Measurements from ENCODE around the gene TP73.

The TP73 gene

DNA sequence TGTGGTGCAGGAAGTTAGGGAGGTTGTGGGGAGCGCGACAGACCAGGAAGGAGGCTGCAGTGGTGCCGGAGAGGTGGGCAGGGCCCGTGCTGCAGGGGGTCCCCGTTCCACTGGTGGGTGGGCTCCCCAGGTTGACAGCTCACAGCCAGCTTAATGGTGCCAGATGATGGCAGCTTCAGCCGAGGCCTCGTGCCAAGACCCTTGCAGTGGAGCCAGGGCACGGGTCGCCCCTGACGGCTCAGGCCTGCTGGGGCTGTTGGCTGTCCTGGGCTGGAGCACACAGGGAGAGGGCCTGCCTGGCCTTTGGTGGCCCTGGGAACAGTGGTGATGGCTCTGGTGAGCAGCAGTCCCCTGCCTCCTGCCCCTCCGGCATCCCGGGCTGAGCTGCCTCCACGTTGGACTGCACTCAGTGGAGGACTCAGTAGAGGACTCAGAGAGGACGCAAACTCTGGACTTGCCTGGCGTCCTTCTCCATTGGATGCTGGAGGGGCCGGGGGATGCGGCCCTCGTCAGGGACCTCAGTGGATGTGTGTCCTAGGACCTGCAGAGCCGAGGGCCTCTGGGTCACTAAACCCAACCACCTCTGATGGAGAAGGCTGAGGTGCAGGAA lies 53.1 kb downstream of the TP73 start:
- CTCF ChIA-PET, result interaction anchor here (1.9 kb wide), 1 partner anchor 10 kb away, joined by 6 read pairs; no protein-coding TSS in a partner anchor
- H3K27me3 ChIP-seq (replicated peaks in 2 of 5; ENCODE audit: control insufficient read depth in 4 of 5, insufficient read depth in 5 of 5, low read length in 4 of 5), result peaks cover 0 to 46% (median 11%) of the 10 kb centered on the region in 5 experiments
- peaks cover 0 to 11% (median 9%) of the 10 kb centered on the region in 4 experiments for H3K4me1 ChIP-seq (ENCODE audit: control extremely low read depth in 1 of 4, control insufficient read depth in 4 of 4, insufficient read depth in 4 of 4, low read length in 3 of 4)

GRCh38 chr1:3706651-3707297 lies 54.5 kb downstream of the TP73 start:
- WGBS (ENCODE audit: insufficient coverage), result 83% methylated on average over 20 of the region's 26 CpGs
- H3K4me3 ChIP-seq (ENCODE audit: control insufficient read depth in 1 of 7, extremely low read depth in 1 of 7, insufficient read depth in 4 of 7, low read depth in 2 of 7, low read length in 6 of 7), result no peak overlapping the region

More for the DNA sequence above, 53.1 kb downstream of the TP73 start:
- no peak for DNase-seq
- H3K36me3 ChIP-seq (ENCODE audit: control insufficient read depth in 4 of 4, insufficient read depth in 4 of 4, low read length in 3 of 4), result no peaks in the 10 kb centered on the region
- no peaks in the 10 kb centered on the region for H3K9me3 ChIP-seq (ENCODE audit: control extremely low read depth in 1 of 5, control insufficient read depth in 4 of 5, insufficient read depth in 2 of 5, low read depth in 1 of 5, low read length in 4 of 5)
- POLR2A ChIA-PET, result no interaction called here
- WGBS (ENCODE audit: insufficient coverage), result 89% methylated on average over 19 of the region's 19 CpGs
- H3K4me3 ChIP-seq (ENCODE audit: control insufficient read depth in 1 of 7, extremely low read depth in 1 of 7, insufficient read depth in 4 of 7, low read depth in 2 of 7, low read length in 6 of 7), result no peak overlapping the region
- H3K27ac ChIP-seq (ENCODE audit: insufficient read depth in 1 of 2, low read depth in 1 of 2, low read length in 2 of 2, poor library complexity in 1 of 2, severe bottlenecking in 2 of 2), result no peak overlapping the region

GRCh38 chr1:3707298-3707938 lies 55.1 kb downstream of the TP73 start:
- CTCF ChIA-PET, result interaction anchor here (1.7 kb wide), 1 partner anchor 20 kb away, joined by 5 read pairs; no protein-coding TSS in a partner anchor
- Histone ChIP-seq H3K27me3 (replicated peaks in 2 of 5; ENCODE audit: control insufficient read depth in 4 of 5, insufficient read depth in 5 of 5, low read length in 4 of 5) (peaks cover 0 to 46% (median 19%) of the 10 kb centered on the region in 5 experiments), H3K4me3 (ENCODE audit: control insufficient read depth in 1 of 7, extremely low read depth in 1 of 7, insufficient read depth in 4 of 7, low read depth in 2 of 7, low read length in 6 of 7) (no peak overlapping the region), H3K4me1 (ENCODE audit: control extremely low read depth in 1 of 4, control insufficient read depth in 4 of 4, insufficient read depth in 4 of 4, low read length in 3 of 4) (peaks cover 0 to 11% (median 9%) of the 10 kb centered on the region in 4 experiments), H3K27ac (ENCODE audit: insufficient read depth in 1 of 2, low read depth in 1 of 2, low read length in 2 of 2, poor library complexity in 1 of 2, severe bottlenecking in 2 of 2) (no peak overlapping the region), H3K36me3 (ENCODE audit: control insufficient read depth in 4 of 4, insufficient read depth in 4 of 4, low read length in 3 of 4) (no peaks in the 10 kb centered on the region), H3K9me3 (ENCODE audit: control extremely low read depth in 1 of 5, control insufficient read depth in 4 of 5, insufficient read depth in 2 of 5, low read depth in 1 of 5, low read length in 4 of 5) (no peaks in the 10 kb centered on the region)
- 39% methylated on average over 17 of the region's 35 CpGs for WGBS (ENCODE audit: insufficient coverage)
- POLR2A ChIA-PET, result no interaction called here
- no peak for DNase-seq

More at GRCh38 chr1:3706651-3707297, 54.5 kb downstream of the TP73 start:
- Histone ChIP-seq H3K4me1 (ENCODE audit: control extremely low read depth in 1 of 4, control insufficient read depth in 4 of 4, insufficient read depth in 4 of 4, low read length in 3 of 4) (peaks cover 0 to 11% (median 9%) of the 10 kb centered on the region in 4 experiments), H3K9me3 (ENCODE audit: control extremely low read depth in 1 of 5, control insufficient read depth in 4 of 5, insufficient read depth in 2 of 5, low read depth in 1 of 5, low read length in 4 of 5) (no peaks in the 10 kb centered on the region), H3K27me3 (replicated peaks in 2 of 5; ENCODE audit: control insufficient read depth in 4 of 5, insufficient read depth in 5 of 5, low read length in 4 of 5) (peaks cover 0 to 46% (median 17%) of the 10 kb centered on the region in 5 experiments), H3K27ac (ENCODE audit: insufficient read depth in 1 of 2, low read depth in 1 of 2, low read length in 2 of 2, poor library complexity in 1 of 2, severe bottlenecking in 2 of 2) (no peak overlapping the region), H3K36me3 (ENCODE audit: control insufficient read depth in 4 of 4, insufficient read depth in 4 of 4, low read length in 3 of 4) (no peaks in the 10 kb centered on the region)
- POLR2A ChIA-PET, result no interaction called here
- DNase-seq, result no peak
- CTCF ChIA-PET, result interaction anchor here (1.7 kb wide), 1 partner anchor 20 kb away, joined by 5 read pairs; no protein-coding TSS in a partner anchor

GRCh38 chr1:3707939-3708328 lies 55.6 kb downstream of the TP73 start:
- Histone ChIP-seq H3K27me3 (replicated peaks in 2 of 5; ENCODE audit: control insufficient read depth in 4 of 5, insufficient read depth in 5 of 5, low read length in 4 of 5) (peaks cover 0 to 46% (median 19%) of the 10 kb centered on the region in 5 experiments), H3K4me1 (ENCODE audit: control extremely low read depth in 1 of 4, control insufficient read depth in 4 of 4, insufficient read depth in 4 of 4, low read length in 3 of 4) (peaks cover 0 to 11% (median 9%) of the 10 kb centered on the region in 4 experiments), H3K4me3 (ENCODE audit: control insufficient read depth in 1 of 7, extremely low read depth in 1 of 7, insufficient read depth in 4 of 7, low read depth in 2 of 7, low read length in 6 of 7) (no peak overlapping the region), H3K27ac (ENCODE audit: insufficient read depth in 1 of 2, low read depth in 1 of 2, low read length in 2 of 2, poor library complexity in 1 of 2, severe bottlenecking in 2 of 2) (no peak overlapping the region), H3K9me3 (ENCODE audit: control extremely low read depth in 1 of 5, control insufficient read depth in 4 of 5, insufficient read depth in 2 of 5, low read depth in 1 of 5, low read length in 4 of 5) (no peaks in the 10 kb centered on the region), H3K36me3 (ENCODE audit: control insufficient read depth in 4 of 4, insufficient read depth in 4 of 4, low read length in 3 of 4) (no peaks in the 10 kb centered on the region)
- DNase-seq, result no peak
- ChIA-PET CTCF (interaction anchor here (1.0 to 1.7 kb wide), 2 partner anchors 12 to 19 kb away, joined by 4 to 5 read pairs; no protein-coding TSS in a partner anchor), POLR2A (no interaction called here)
- WGBS (ENCODE audit: insufficient coverage), result 78% methylated on average over 10 of the region's 11 CpGs

DNA sequence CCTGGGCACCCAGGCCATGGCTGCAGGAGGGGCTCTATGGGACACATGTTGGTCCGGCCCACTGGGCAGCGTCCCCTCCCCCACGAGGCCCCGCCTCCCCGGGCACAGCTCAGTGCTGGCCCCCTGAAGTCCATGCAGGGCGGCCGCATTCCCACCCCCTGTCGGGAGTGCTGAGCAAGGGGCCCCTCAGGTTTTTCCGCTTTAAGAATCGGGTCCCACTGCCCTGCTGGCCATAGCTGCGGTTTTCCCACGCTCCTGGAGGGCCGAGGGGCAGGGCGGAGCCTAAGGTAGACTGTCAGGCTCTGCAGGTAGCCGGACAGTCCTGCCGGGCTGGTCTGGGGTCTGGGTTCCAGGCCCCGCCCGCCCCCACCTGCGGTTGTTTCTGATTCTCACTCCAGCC lies 56.5 kb downstream of the TP73 start:
- H3K27me3 ChIP-seq (replicated peaks in 2 of 5; ENCODE audit: control insufficient read depth in 4 of 5, insufficient read depth in 5 of 5, low read length in 4 of 5), result peaks cover 0 to 41% (median 19%) of the 10 kb centered on the region in 5 experiments

GRCh38 chr1:3710251-3710650 lies 57.9 kb downstream of the TP73 start:
- Histone ChIP-seq H3K27ac (ENCODE audit: insufficient read depth in 1 of 2, low read depth in 1 of 2, low read length in 2 of 2, poor library complexity in 1 of 2, severe bottlenecking in 2 of 2) (no peak overlapping the region), H3K4me3 (ENCODE audit: control insufficient read depth in 1 of 7, extremely low read depth in 1 of 7, insufficient read depth in 4 of 7, low read depth in 2 of 7, low read length in 6 of 7) (no peak overlapping the region), H3K27me3 (replicated peaks in 2 of 5; ENCODE audit: control insufficient read depth in 4 of 5, insufficient read depth in 5 of 5, low read length in 4 of 5) (peaks cover 0 to 40% (median 19%) of the 10 kb centered on the region in 5 experiments), H3K4me1 (ENCODE audit: control extremely low read depth in 1 of 4, control insufficient read depth in 4 of 4, insufficient read depth in 4 of 4, low read length in 3 of 4) (no peaks in the 10 kb centered on the region), H3K9me3 (ENCODE audit: control extremely low read depth in 1 of 5, control insufficient read depth in 4 of 5, insufficient read depth in 2 of 5, low read depth in 1 of 5, low read length in 4 of 5) (no peaks in the 10 kb centered on the region), H3K36me3 (ENCODE audit: control insufficient read depth in 4 of 4, insufficient read depth in 4 of 4, low read length in 3 of 4) (no peaks in the 10 kb centered on the region)
- POLR2A ChIA-PET, result no interaction called here
- WGBS (ENCODE audit: insufficient coverage), result 91% methylated on average over 10 of the region's 15 CpGs
- no peak for DNase-seq
- CTCF ChIA-PET, result interaction anchor here (0.8 to 1.2 kb wide), 2 partner anchors 15 to 17 kb away, joined by 3 to 4 read pairs; no protein-coding TSS in a partner anchor

More for the DNA sequence above, 56.5 kb downstream of the TP73 start:
- no peak for DNase-seq
- CTCF ChIA-PET, result interaction anchor here (0.7 to 1.0 kb wide), 2 partner anchors 11 to 13 kb away, joined by 3 to 4 read pairs; no protein-coding TSS in a partner anchor
- Histone ChIP-seq H3K4me1 (ENCODE audit: control extremely low read depth in 1 of 4, control insufficient read depth in 4 of 4, insufficient read depth in 4 of 4, low read length in 3 of 4) (peaks cover 0 to 8% (median 6%) of the 10 kb centered on the region in 4 experiments), H3K4me3 (ENCODE audit: control insufficient read depth in 1 of 7, extremely low read depth in 1 of 7, insufficient read depth in 4 of 7, low read depth in 2 of 7, low read length in 6 of 7) (no peak overlapping the region), H3K27ac (ENCODE audit: insufficient read depth in 1 of 2, low read depth in 1 of 2, low read length in 2 of 2, poor library complexity in 1 of 2, severe bottlenecking in 2 of 2) (no peak overlapping the region), H3K36me3 (ENCODE audit: control insufficient read depth in 4 of 4, insufficient read depth in 4 of 4, low read length in 3 of 4) (no peaks in the 10 kb centered on the region), H3K9me3 (ENCODE audit: control extremely low read depth in 1 of 5, control insufficient read depth in 4 of 5, insufficient read depth in 2 of 5, low read depth in 1 of 5, low read length in 4 of 5) (no peaks in the 10 kb centered on the region)
- WGBS (ENCODE audit: insufficient coverage), result 27% methylated on average over 16 of the region's 19 CpGs
- POLR2A ChIA-PET, result no interaction called here

All from common myeloid progenitor, CD34-positive (primary cell).